Activated CD8-positive, alpha-beta memory T cell treated with anti-CD3 and anti-CD28 coated beads for 36 hours (primary cell): ENCODE results near the gene HEG1. TPM values are rescaled to one million over a fixed set of nuclear protein-coding genes. Genes with fewer than 3 reads are reported as not detected.

Source experiments
- CTCF ChIA-PET: fragments of 350-600 bp; sonication (Branson Sonifier 250); formaldehyde crosslinking; loops from one replicate; lab custom pipeline; 2021; ENCODE audit warnings: antibody characterized with exemption; lab: Charles Lee
- POLR2A ChIA-PET: fragments of 350-600 bp; sonication (Branson Sonifier 250); formaldehyde crosslinking; loops from one replicate; lab custom pipeline; 2021; ENCODE audit warnings: antibody characterized with exemption; lab: Charles Lee
- total RNA-seq, 2 experiments: library from RNA; stranded (reverse); gene quantifications; one replicate each; pipeline ENCODE4 v1.2.3, GENCODE V29; 2021

HEG1 gene
- total RNA-seq, 2 experiments from 2014 or later, result 26.8 to 27.0 TPM

DNA sequence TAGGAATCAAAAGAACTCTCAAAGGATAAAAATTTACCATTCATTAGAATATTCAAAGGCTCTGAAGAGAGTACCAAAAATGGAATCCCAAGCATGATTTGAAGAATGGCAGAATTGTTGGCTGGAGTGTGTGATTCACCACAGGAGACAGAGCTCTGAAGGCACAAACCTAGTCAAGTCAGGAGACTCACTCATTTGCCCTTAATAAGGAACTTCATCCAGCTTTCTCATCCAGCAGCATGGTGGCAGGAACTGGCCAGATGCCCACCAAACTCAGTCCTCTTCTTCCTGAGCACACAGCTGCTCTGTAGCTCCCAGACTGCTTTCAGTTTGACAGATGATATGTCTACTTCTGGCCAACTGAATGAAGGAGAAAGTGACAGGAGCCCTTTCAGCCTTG lies 16.5 kb upstream of the HEG1 start:
- POLR2A ChIA-PET, result no interaction called here
- CTCF ChIA-PET, result no interaction called here

DNA sequence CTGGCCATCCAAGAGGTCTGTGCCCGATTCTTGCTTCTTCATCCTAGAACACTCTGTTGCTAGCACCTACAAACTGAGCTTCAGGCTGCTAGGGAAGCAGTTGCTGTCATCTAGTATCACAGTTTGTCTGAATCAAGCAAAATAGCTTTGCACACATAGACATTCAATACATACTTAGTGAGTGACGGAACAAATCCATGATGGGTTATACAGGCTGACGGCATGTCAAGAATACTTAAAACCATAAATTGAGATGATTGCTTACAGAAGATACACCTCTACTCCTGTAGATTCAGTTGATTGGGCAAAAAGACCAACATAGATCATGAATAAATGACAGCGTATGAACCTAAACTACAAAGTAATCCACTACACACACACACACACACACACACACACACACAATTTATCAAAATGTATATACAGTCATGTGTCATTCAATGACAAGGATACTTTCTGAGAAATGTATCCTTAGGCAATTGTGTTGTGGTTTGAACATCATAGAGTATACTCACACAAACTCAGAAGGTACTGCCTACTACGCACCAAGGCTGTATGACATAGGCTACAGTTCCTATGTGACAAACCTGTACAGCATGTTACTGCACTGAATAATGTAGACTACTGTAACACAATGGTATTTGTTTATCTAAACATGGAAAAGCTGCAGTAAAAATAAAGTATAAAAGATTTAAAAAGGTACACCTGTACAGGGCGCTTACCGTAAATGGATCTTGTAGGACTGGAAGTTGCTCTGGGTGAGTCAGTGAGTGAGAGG lies 14.4 kb upstream of the HEG1 start:
- POLR2A ChIA-PET, result no interaction called here
- CTCF ChIA-PET, result no interaction called here

DNA sequence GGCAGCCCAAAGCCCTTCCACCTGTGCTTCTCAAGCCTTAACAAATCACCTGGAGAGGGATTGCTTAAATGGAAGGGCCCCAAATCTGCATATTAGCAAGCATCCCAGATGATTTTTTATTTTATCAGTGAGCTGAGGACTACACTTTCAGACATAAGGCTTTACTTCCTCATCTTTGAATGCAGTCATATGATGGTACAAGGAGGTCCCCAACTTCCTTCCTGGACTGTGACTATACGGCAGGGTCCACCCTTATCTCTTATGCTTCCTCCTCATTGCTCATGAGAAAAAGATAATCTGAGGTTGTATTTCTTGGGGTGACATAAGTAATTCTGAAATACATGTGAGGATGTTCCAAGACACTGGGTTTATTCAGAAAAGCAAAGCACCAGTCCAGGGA lies 13.7 kb upstream of the HEG1 start:
- ChIA-PET CTCF (no interaction called here), POLR2A (no interaction called here)

DNA sequence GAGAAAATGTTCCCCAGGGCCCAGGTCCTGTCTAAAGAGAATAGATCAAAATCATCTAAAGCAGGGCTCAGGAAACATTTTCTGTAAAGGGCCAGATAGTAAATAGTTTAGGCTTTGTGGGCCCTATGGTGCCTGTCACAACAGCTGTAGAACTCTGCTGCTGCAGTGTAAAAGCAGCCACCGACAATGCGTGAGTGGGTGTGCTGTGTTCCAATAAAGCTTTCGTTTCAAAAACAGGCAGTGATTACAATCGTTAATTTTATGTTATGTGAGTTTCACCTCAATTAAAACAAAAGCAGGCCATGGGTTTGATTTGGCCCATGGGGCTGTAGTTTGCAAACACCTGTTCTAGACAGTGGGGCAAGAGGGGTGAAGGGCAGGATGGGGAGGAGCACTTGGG lies 12.5 kb upstream of the HEG1 start:
- POLR2A ChIA-PET, result no interaction called here
- CTCF ChIA-PET, result interaction anchor here (0.8 kb wide), 1 partner anchor 11 kb away, joined by 3 read pairs; no protein-coding TSS in a partner anchor

DNA sequence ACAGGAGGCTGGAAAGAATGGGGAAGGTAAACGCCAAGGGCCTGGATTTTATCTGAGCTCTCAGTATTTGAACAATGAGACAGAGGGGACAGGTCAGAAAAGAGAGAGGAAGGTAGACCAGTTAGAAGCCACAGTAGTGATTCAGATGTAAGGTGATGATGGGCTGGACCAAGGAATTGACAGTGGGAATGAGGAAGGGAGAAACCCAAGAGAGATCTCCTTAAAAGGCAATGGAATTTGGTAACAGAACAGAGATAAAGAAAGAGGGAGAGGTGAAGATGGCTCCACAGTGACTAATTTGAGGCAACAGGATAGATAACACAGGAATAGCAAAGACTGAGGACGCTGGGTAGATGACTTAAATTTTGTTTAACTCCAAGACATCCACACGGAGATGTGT lies 11.4 kb upstream of the HEG1 start:
- CTCF ChIA-PET, result no interaction called here
- POLR2A ChIA-PET, result no interaction called here

DNA sequence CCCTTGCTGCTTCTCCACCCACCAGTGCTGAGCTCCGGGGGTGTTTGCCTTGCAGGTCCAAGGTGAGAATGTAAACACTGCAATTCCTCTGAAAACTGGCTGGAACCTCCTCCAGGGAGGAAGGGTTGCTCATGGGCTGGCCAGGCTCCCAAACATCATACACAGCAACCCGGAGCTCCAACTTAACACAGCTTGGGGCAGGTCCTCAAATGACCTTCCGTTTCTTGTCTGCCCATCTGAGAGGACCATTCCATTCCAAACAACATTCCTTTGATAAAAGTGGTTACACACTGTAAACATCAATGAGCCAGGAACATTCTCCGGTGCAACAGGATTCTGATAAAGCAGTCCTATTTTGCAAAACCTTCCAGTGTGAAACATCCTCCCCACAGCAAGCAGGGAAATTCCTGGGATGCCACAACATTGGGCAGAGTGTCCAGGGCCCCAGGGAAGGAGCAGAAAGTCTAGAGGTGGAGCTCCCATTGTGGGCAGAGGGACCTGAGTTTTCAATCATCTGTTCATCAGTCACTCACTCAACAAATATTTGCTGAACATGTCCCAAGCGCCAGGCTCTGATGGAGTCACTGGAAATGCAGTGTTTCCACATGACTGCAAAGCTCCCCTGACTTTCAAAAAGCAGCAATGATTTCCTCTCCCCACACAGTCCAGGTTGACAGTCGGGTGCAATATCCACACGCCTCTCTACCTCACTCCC lies 7.3 kb upstream of the HEG1 start:
- POLR2A ChIA-PET, result no interaction called here
- CTCF ChIA-PET, result no interaction called here

DNA sequence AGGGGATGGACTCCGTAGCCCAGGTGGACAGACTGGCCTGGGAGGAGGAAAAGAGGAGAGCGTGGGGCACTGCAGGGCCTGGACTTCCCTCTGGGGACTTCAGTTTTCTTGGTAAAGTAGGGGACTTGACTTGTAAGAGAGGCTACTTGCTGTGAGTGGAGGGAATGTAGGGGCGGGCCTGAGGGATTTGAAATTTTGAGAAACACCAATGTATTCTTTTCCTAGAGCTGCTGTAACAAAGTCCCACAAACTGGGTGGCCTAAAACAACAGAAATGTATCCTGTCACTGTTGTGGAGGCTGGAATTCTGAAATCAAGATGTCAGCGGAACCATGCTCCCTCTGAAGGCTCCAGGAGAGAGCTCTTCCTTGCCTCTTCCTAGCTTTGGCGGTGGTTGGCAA lies 5.8 kb upstream of the HEG1 start:
- ChIA-PET POLR2A (no interaction called here), CTCF (no interaction called here)

DNA sequence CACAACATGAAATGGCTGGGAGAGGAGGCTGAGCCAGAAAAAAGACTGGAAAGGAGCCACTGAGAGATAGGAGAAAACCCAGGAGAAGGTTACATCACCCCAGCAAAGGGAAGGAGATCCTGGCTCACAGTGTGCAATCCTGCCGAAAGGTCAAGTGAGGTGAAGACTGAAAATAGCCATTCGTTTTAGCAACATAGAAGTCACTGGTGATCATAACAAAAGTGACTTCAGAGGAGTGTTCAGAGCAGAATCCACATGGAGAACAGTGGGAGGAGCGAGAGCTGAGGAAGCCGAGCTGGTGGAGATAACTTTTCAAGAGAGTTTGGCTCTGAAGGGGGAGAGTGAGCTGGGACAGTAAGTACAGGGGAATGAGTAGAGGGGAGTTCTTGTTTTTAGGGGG lies 5.4 kb upstream of the HEG1 start:
- ChIA-PET CTCF (no interaction called here), POLR2A (no interaction called here)

DNA sequence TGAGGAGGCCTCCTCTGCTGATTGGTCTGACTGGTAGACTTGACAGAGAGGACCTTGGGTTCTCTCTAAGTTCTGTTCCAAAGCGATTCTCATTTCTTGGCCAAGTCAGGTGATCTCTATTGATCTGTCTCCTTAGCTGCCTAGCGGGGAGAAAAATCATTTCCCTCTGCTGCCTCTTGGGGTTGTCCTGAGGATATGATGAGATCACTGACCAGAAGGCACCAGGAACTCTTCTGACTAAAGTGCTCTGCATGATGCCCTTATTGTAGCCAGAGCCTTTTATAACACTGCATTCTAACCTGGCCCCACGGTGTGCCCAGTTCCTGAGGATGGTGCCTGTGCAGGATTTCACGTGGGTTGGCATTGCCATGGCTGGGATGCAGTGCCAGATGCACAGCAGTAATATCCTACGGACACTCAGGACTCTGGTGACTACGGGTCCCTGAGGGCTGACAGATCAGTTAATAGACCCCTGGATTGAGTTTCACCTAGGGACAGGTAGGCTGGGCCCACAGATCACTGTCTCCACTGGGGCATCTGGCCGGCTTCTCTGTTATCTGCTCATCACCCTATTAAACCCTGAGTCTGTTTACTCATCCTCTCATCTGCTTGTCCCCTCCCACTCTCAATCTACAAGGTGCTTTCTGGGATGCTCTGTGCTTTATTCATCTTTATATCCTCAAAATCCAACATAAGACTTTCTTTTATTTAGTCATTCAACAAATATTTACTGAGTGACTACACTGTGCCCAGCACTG lies 3.9 kb upstream of the HEG1 start:
- ChIA-PET CTCF (interaction anchor here (0.5 kb wide), 1 partner anchor 157 kb away, joined by 3 read pairs; no protein-coding TSS in a partner anchor), POLR2A (no interaction called here)

DNA sequence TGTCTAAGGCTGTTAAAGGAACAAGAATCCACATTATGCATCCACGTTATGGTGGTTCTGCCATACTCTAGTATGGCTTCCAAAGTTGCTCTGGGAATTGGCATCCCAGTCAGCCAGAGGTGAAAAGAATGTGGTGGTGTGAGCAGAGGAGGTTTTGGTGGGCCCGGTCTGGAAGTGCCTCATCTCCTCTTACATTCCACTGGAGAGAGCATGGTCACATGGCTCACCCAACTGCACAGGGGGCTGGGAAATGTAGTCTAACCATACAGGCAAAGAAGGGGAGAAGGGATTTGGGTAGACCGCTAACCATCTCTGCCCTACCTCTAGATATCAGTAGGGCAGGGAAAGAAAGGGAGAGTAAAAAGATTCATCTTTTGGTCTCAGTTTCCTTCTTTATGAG lies 3.2 kb upstream of the HEG1 start:
- CTCF ChIA-PET, result no interaction called here
- POLR2A ChIA-PET, result no interaction called here

DNA sequence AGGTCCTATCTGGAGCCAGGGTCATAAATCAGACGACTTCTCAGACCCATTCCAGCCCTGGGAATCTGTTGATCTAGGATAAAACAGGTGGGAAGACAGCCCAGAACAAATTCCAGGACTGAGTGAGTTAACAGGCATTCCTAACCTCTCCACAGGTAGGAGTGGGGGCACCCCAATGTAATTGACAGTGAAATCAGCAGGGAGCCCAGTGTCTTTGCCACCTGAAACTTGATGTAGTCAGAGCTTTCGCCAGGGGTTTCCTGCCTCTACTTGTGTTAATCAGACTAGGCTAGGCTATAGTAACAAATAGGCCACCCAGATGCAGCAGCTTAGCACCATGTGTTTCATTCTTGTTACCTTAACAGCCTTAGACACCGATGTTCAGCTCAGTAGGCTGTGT lies 2.7 kb upstream of the HEG1 start:
- POLR2A ChIA-PET, result no interaction called here
- CTCF ChIA-PET, result no interaction called here

DNA sequence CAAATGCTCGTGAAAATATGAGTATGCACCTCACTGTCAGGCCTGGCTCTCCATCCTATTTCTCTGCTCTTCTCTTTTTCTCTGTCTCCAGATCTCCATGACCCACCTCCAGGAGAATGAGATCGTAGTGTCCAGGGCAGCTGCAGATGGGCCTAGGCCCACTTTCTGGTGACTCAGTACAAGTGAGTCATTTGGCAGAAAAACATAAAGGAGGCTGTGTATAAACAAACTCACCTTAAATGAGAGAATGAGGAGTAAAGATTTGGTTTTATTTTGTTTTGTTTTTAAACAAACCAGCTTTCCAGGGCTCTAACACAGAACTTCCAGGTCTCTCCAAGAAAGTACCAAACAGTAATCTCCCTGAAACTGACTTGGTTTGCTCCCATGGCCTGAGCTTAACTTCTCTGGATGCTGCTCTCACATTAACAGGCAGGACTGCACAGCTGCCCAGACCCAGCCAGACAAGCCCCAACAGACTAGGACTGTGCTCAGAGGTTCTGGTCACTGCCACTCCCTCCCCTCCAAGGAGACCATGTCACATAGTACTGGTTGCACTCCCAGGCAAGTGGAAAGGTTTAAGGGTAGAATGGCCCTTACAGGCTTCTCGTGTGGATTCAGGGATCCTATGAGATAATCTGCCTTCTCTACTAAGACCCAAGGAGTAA lies 1.5 kb upstream of the HEG1 start:
- CTCF ChIA-PET, result interaction anchor here (0.7 to 1.1 kb wide), 2 partner anchors 11 to 15 kb away, joined by 3 read pairs; no protein-coding TSS in a partner anchor
- POLR2A ChIA-PET, result no interaction called here

DNA sequence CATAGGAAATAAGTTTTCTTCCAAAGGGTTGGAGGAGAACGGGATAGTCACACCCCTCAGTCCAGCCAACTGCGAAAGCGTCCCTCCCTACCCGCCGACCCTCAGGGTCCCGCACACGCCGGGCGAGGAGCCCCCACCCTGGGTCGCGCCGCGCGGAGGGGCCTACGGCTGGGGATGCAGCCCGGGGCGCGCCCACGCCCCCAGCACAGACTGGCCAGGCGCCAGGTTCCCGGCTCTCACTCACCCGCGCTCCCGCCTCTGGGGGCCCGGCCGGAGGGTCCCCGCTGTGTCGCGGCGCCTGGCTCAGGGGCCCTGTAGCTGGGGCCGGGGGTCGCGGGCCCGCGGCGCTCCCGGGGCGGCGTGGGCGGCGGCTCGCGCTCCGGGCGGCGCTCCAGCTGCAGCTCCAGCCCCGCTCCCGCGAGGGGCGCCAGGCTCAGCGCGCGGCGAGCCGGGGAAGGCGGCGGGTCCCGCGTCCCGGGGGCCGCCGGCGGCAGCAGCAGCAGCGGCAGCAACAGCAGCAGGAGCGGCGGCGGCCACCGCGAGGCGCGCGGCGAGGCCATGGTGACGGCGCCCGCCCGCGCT lies 375 bp downstream of the HEG1 start:
- CTCF ChIA-PET, result no interaction called here

DNA sequence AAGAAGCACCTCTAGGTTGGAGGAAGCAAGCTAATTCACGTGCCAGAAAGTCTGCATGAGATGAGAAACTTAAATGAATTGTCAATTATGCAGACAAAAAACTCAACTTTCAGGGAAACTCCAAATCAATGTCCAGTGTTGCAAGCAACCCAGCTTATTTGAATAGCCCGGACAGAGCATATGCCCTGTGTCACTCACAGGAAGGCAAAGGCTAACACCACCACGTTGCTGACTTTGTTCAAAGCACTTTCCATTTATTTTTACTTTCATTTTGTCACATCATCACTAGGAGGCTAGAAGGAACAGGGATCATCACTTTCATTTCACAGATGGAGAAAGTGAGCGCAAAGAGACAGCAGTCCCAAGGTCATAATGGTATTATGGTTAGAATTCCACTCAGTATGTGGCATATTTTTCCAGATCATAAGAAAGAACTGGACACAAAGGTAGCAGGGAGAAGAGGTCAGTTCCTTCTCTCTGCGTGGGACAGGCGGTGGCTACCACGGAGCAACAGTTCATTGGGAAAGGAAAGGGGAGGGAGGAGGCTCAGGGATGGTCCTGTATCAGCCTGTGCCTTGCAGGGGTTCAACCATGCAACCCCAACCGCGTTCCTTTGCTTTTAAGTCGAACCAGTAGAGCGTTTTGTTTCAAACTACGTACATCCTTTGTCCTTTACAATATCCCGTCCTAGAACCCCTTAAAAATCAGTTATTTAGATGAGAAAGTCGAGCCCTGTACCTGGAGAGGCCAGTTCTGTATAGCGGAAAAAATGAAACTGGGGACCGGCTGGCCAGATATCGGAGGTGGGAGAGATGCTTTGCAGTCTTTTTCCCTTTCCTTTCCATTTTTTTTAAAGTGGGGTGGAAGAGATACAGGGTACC lies 1.1 kb downstream of the HEG1 start:
- CTCF ChIA-PET, result no interaction called here
- POLR2A ChIA-PET, result interaction anchor here (1.3 kb wide), 1 partner anchor 17 kb away, joined by 6 read pairs; no protein-coding TSS in a partner anchor

More for the DNA sequence above, 375 bp downstream of the HEG1 start:
- POLR2A ChIA-PET, result interaction anchor here (0.9 kb wide), 1 partner anchor 9 kb away, joined by 3 read pairs; no protein-coding TSS in a partner anchor

DNA sequence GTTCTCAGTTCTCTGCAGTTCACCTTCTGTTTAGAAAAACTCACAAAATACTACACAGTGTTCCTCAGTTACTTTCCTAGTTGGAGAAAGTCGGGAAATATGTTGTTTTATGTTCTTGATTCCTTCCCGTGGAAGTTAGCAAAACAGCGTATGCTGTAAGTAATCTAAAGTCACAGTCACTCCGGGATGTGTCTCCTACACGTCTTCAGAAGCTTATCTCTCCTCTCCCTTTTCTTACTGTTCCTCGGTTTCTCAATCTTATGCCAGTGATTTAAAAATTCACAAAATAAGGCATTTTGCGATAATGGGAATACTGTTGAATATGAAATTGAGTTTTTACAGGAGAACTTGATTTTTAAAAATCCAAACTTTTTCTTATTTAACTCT lies 1.7 kb downstream of the HEG1 start:
- POLR2A ChIA-PET, result interaction anchor here (1.3 kb wide), 1 partner anchor 16 kb away, joined by 6 read pairs; no protein-coding TSS in a partner anchor
- CTCF ChIA-PET, result no interaction called here

DNA sequence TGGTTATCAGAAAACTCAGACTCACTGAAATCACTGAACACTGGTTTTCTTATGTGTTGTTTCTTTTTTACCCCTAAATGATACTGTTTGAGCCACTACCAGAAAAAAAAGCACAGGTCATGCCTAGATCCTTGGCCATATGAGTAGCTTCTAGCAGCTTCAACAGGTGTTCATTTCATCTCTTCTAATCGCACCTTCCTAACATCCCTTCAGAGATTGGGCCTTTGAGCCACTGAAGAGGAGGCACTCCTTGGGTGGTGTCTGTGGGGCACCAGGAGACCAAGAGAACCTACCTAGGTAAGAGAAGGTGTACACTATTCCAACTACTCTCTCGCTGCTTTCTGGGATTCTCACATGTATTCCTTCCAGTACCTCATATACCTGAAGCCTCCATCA lies 2.5 kb downstream of the HEG1 start:
- ChIA-PET POLR2A (interaction anchor here (1.3 kb wide), 1 partner anchor 16 kb away, joined by 6 read pairs; no protein-coding TSS in a partner anchor), CTCF (interaction anchor here (1.6 kb wide), 1 partner anchor 58 kb away, joined by 3 read pairs; no protein-coding TSS in a partner anchor)

DNA sequence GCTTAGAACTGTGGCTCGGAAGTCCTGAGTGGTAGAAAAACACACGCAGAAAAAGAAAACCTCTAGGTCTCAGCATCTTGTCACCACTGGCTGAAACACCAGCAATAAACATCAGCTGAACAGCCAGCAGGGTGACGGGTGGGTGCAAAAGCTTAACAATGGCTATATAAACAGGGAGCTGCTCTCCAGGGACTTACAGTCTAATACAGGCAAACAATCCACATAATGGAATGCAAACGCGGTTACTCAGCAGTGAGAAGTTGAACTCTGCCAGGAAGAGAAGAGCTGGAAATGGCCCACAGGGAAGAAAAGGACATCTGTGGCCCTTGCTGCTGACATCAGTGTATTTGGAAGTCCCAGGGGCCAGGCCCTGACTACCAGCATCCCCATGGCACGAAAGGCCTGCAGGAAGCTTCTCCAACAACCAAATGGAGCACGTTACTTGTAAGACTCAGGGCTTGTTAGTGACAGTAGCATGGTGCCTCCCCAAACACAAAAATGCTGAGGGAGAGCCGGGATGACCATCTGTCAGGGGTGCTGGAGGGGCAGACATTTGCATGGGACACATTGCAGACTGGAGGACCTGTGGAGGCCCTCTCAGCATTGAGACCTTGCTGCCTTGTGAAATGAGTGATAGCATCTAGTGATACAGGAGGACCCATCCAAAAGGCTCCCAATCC lies 3.0 kb downstream of the HEG1 start:
- POLR2A ChIA-PET, result no interaction called here
- CTCF ChIA-PET, result interaction anchor here (0.7 to 1.6 kb wide), 4 partner anchors 9 to 97 kb away, joined by 3 to 5 read pairs (median 3); no protein-coding TSS in a partner anchor
